GM19240 (cell line): ENCODE data around the gene FMOD.

Experiments
- DNase-seq: peaks from one replicate; pipeline ENCODE4 v3.0.0; 2011; ENCODE audit warnings: low spot score; ENCODE audit not compliant: insufficient read length

The FMOD gene

GRCh38 chr1:203361945-203362719 lies 11.2 kb upstream of the FMOD start:
- DNase-seq, result no peak

DNA sequence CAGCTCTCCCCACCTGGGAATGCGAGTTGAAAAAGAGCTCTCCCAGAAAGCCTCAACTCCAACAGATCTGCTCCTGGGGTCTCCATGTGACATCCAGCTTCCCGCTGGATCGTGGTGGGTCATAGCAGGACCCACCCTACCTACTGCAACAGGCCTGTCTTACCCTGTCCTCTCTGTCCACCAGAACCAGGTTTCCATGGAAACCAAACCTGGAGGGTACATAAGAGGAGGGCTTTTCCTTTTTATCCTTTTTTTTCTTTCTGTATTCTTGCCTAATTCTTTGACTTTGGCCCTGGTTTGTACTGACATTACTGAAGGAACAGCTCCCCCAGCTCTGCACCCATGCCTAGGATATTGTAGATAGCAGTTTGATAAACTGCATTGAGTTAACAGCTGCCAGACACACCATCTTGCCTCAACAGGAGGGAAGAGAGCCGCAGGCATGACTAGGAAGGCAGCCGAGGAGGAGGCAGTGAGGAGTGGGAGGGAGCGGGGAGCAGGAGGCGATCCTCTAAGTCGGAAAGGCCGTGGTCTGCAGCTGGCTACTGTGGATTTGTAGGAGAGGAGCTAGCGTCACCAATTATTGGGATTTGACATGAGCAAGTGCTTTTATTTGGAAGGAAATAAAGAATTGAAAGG lies 9.7 kb upstream of the FMOD start:
- no peak for DNase-seq

DNA sequence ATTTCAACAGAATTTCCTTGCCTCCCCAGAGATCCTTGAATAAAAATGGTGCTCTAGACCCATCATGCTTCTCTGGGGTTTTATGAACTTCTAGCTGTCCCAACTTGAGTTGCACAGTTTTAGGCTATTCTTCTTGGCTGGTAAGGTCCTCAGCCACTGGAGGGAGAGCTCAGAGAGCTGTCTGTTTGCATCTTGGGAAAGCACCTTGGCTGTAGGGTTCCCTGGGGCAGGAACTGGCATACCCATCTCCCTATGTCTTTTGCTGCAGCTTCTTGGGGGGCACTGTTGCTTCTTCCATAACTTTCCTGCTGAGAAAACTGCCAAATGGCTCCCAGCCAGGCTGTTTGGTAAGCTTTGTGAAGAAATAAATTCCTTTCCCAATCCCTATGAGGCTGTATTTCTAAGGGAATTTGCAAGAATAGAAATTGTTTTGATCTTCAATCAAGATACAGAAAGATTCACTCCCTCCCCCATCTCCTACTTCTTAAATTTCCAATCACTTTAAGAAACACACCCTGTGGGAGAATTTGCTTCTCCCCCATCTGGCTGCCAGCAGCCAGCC lies 8.2 kb upstream of the FMOD start:
- DNase-seq, result no peak

GRCh38 chr1:203354246-203354645 lies 3.3 kb upstream of the FMOD start:
- no peak for DNase-seq

DNA sequence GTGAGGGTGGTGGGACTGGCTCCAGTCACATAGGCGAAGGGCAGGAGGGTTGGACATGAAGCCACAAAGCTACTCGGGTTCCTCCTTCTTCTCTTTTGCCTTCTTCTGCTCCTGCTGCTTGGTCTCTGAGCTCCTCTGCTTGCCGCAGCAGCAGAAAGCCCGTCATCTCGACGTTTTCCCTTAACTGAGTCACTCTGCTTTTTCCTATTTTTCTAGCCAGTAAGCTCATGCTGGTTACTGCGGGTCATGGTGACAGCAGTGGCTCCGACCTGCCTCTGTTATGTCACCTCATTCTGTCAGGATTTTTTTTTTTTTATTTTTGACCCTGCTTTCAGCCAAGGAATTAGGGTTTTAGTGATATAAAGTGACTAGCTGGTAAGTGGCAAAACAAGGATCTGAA lies 2.6 kb upstream of the FMOD start:
- no peak for DNase-seq

DNA sequence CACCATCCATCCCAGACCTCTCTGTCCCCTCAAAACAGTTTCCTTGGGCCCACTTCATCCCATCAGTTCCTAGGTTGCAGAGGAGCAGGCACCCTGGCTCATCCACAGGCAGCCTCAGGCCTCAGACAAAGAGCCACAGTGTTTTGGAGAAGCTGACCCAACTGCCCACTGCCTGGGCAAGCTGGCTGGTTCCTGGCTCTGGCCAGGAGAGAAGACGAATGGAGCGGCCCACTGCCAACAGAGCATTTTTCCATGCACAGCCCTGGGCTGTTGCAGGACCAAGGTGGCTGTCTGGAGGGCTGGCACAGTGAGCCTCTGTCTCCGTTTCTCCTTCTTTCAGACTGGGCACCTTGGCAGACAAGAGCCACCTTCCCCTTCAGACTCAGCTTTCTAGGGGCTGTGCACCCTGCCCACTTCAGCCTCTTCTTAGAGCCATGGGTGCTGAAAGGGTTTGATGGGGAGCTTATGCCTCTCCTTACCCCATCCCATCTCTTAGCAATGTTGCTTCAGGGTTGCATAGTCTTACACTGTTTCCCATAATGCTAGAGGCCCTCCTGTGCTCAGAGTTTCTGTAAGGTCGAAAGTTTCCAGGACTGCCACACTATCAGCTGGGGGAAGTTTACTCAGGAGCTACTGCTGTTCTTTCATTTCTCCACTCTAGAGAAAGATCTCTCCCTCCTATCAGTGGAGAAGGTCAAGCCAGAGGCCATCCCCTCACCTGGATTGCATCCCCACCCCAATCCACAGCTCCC lies 973 bp downstream of the FMOD start:
- no peak for DNase-seq

DNA sequence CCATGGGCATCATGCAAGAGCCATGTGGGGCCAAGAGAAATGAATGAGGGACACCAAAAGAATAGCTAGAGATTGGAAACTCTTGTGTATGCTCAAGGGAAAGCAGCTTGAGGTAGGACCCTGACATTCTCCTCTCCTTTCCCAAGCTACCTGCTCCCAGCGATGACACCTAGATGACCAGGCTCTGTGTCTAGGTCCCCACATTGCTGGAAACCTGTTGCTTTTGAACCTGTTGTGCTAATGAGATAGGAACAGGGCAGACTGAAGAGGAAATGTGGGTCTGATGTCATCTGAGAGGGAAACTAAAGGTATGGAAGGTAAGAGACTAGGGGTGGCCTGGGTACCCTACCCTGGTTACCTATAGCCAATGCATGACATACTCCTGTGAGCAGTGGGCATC lies 1.8 kb downstream of the FMOD start:
- no peak for DNase-seq

- no peak for DNase-seq
Observed at GRCh38 chr1:203346769-203347102, 4.2 kb downstream of the FMOD start.

GRCh38 chr1:203346060-203346768 lies 4.7 kb downstream of the FMOD start:
- no peak for DNase-seq

- DNase-seq, result no peak
Observed at GRCh38 chr1:203343956-203344754, 6.8 kb downstream of the FMOD start.

DNA sequence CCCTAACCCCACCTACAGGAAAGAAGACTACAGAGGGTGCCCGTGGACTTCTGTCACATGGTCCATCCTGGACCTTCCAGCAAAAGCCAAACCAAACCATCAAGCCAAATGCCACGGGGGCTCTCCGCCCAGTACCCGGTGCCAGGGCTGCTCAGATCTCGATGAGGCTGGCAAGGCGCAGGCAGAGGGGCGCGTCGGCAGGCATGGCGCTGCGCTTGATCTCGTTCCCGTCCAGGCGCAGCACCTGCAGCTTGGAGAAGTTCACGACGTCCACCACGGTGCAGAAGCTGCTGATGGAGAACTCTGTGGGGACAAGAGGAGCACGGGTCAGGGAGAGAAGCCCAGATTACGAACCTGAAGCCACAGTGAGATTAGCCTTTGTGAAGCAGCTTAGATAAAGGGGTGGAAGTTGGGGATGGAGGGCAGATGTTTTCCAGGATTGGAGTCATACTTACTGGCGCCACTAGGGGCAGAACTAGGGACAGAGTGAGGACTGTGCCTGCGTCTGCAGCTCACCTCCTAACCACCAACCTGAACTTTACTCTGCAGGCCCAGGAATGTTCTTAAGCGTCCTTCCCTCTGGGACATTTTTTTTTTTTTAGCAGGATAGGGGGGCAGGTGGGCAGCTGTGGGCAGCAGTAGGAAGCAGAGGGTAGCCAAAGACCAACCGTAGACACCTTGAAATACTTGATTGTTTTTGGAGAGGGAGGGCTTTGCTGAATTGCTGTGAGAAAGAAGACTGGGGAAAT lies 8.6 kb downstream of the FMOD start:
- DNase-seq, result peak; percentile 63

DNA sequence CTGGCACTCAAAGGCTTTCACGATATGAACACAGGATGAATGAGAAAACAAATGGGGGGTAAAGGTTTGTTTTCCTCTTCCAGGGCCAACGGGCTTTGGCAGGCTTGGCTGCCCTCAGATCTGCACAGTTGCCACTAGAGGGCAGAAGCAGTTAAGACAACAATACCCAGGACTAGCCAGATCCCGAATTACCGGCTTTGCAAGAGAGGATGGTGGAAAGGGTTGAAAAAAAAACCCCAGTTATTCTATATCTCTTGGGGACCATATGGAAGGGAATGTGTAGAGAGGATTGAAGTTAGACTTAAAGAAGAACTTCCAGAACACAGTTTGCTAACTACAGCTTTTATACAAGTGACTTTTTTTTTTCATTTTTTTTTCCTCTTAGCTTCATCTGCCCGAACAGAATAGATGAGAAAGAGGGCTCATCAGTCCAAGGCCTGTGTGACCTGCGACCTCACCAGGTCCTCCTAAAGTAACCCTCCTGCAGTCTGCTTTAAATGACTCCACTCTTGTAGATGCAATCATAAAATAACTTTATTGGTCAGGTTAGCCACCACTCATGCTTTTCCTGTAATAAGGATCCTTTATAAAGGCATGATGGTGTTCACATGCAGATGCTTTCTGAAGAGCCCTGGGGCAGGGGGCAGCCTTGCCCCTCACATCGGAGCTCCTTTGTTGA lies 10.7 kb downstream of the FMOD start:
- DNase-seq, result peak; percentile 83

DNA sequence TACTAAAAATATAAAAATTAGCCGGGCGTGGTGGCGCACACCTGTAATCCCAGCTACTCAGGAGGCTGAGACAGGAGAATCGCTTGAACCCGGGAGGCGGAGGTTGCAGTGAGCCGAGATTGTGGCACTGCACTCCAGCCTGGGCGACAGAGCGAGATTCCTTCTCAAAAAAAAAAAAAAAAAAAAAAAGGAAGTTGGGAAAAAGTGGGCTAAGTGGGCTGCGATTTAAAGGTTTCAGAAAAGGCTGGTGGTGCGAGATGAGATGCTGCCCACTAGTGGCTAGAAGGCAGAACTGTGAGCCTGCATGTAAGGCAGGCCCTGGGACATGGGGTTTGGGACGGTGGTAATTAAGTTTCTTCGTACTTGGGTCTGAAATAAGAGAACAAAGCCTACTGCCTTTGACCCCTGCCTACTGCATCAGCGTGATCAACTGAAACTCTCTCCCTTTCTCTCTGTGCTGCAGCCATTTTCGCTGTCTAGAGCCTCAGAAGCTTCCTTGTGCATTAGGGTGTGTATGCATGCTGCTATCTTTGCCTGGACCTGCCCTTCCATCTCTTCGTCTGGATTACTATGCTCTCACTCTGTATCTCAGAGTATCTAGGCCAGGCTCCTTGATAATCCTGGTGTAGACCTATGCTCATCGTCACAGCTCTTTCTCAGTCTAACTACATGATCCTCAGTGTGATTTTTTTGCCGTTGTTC lies 12.4 kb downstream of the FMOD start:
- peak; percentile 68 for DNase-seq

DNA sequence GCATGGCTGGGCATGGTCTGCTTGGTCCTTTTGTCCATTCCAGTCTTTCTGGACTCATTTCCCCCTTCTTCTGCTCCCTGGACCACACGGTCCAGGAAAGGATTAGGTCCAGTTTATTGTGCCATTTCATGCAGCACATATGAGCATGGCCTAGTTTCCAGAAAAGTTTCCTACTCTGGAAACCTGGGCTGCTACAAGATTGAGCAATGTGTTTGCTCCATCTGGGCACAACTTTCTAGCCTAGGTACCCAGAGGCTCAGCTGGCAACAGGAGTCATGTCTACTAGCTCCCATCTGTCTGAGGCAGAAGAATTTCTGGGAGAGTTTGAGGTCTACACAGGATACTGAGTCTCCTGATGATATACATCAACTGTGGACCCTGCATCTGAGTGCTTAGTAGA lies 14.8 kb downstream of the FMOD start:
- DNase-seq, result no peak

GRCh38 chr1:203335503-203335902 lies 15.4 kb downstream of the FMOD start:
- no peak for DNase-seq

- DNase-seq, result no peak
Observed at GRCh38 chr1:203331224-203331623, 19.7 kb downstream of the FMOD start.

DNA sequence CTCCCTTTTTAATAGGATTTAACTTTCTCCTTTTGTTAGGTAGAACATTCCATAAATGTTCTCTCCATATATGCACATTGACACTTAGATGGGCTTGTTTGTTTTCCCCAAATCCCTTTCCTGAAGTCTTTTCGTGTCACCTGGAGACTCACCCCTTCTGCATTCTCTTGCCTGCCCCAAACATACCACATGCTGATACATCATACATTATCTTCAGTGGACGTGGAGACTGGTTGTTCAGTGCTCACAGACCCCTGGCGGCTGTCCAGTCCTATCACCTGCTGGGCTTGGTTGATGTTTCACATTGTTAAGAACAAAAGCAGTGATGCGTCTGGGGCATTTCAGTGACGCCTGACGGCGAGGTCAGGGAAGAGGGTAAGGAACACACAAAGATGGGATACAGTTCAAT lies 22.2 kb downstream of the FMOD start:
- DNase-seq, result no peak

DNA sequence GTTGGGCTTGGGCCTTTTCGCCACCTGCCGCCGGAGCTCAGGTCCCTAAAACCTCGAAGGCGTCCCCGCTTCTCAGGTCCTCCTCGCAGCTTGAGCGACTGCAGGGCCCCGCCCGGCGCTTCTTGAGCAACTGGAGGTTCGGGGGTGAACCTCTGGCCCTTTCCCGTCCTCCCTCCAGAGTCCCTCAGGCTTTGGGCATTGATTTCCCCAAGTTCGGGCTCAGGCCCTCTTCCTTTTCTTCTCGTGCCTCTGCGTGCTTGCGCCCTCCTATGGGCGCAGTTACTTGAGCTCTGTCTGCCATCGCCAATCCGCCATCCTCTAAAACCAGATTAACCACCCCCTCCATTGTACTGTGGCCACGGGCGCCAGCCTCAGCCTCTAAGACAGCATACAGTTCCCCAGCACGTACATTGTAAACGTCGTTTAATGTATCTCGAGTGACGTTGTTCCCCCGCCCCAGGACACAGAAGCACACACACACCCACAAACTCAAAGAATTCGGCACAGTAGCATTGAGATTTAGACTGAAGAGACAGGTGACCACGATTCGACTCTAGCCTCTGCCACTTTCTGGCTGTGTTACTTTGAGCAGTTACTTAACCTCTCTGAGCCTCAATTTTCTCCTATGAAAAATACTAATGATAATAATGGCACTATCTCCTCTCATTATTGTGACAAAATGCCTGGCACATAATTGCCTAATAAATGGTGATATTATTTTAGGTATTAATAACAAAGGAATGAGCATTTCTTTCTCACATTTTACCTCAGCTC lies 23.1 kb downstream of the FMOD start:
- DNase-seq, result no peak
